GM18508 (cell line): ENCODE data around the gene TTC7B.

Experiments
- ATAC-seq: cut with Tn5 transposase; IDR thresholded peaks from one replicate; pipeline ENCODE4 v1.9.1; 2021; ENCODE audit warnings: moderate number of reproducible peaks; ENCODE audit not compliant: insufficient read depth, unreplicated experiment

TTC7B gene

DNA sequence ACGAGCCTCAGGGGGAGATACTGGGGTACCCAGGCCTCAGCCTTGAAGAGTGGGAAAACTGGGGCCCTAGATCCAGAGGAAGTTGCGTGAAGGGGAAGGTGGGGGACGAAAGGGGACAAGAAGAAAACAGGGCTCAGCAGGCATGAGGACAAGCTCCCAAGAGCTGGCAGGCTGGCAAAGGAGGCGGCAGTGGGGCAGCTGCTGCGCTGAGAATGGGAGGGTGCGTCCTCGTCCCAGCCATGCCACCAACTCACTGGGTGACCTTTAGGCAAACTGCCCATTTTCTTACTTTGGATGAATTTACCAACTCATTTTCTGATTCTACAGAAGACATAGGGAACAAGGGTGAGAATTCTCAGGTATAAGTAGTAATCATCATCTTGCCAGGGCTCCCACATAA is 133.6 kb downstream of the TTC7B start:
- no peak for ATAC-seq

DNA sequence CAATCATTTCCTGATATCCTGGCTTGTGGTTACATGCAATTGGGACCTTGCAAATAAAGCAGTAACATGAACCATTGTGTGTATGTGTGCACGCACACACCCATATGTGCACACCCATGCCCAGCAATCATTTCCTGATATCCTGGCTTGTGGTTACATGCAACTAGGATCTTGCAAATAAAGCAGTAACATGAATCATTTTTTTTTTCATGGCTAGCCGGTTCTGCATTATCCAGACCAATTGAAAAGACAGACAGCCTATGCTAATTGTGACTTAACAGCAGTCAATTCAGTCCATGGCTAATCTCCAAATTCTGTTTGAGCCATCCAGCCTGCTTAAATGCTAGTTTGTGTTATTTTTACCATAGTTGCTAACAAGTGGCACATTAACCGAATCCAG is 134.3 kb downstream of the TTC7B start:
- no peak for ATAC-seq

DNA sequence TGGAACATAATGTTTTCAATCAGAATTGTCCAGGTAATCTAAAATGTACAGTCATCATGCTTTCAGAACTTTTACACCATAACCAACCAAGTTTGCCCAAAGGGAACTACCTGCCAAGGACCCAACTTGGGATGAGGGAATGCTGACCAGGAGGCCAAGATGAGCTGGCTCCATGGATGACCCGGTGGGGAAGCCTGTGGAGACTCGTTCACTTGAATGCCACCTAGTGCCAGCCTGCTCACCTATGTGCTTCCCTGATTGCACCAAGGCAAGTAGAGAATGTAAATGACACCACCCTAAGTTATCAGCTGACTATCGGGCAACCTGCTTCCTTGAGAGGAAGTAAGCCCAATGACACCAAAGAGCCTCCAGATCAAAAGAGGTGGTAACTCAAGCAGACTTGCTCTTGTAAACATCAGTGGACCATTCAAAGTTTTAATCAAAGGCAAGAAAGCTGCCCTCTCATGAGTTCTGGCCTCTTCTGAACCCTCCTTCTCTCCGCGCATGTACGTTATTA is 137.3 kb downstream of the TTC7B start:
- no peak for ATAC-seq

DNA sequence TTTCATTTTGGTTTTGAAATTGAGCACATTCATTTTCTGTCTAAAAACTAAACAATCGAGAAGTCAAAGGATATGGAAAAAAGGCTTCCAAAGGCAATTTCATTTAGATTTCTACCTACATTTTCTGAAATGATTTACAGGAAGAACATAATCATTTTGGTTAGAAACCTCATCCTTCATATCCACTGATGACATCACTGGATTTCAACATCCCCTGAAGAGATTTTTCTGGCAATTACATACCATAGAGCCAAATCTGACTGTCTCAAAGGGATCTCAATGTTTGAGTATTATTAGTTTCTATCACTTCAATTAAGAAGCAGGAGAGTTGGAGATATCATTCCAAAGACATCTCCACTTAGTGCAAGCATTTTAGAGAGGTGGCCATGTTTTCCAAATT is 137.8 kb downstream of the TTC7B start:
- no peak for ATAC-seq

DNA sequence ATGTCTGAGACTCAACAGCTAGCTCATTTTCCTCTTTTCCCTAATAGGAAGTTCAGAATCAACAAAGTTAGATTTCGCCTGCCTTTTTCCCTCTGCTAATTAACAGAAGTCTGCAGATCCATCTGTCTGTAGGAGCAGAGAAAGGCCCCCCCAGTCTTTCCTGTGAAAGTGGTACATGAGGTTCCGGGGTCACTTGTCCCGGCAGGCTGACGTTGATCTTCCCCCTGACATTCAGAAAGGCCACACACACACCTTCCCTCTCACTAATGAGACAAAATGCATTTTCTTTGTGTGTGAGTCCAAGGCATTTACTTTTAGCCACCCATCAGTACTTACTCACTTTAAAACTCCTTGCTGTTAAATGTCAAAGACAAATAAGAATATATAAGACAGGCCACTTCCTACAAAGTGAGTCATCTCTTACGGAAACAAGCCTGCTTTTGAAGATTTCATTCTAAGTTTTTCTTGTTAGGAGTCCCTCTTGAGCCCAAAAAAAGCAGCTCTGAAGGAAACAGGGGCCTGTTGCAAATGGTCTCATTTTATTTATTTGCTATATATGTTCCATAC is 138.7 kb downstream of the TTC7B start:
- no peak for ATAC-seq

DNA sequence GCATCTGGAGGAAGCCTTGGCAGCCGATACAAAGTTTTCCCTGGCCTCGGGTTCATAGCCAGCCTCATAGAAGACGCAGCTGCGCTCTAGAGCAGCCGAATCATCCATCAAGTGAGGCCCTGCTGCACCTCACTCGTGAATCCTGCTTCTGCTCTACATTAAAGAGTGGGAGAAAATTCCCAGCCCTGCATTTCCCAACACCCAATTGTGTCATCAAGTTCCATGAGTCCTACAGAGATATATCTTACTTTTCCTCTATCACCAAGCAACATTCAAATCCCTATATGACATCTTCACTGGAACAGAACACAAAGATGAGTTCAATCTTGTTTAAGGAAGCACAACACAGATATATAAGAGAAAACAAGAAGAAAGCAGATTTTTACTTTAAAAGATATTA is 139.3 kb downstream of the TTC7B start:
- no peak for ATAC-seq

DNA sequence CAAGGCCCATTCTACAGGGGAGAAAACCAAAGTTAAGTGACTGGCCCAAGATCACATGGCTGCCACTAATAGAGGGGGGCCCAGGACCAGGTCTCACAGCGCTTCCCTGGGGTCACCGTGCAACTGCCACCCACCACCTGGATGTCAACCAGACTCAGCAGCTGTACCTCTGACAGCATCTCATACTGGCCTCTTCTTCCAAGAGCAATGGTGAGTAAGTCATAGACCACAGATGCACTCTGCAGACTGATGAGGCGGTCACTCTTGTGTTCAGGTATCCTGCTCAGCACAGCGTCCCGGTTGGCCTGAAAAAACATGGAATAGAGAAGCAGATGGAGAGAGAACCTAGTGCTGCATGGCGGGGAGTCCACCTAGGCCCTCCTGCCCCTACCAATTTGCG is 139.9 kb downstream of the TTC7B start:
- no peak for ATAC-seq

DNA sequence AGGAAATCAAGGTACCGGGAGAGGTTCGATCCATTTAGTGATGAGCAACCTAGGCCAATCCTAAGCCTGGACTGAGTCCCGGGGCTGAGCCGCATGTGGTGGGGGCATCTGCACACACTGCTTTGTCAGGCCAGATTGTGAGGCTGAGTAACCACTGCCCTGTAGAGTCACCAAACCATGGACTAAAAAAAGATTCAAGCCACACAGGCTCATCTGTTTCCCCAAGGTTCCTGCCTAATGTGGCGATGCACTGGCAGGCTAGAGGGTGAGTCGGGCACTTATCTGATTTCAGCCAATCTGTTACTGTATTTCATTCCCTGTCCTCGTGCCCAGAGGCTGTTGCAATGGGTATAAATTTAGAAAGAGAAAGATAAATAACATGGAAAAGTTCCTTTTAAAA is 140.8 kb downstream of the TTC7B start:
- no peak for ATAC-seq

DNA sequence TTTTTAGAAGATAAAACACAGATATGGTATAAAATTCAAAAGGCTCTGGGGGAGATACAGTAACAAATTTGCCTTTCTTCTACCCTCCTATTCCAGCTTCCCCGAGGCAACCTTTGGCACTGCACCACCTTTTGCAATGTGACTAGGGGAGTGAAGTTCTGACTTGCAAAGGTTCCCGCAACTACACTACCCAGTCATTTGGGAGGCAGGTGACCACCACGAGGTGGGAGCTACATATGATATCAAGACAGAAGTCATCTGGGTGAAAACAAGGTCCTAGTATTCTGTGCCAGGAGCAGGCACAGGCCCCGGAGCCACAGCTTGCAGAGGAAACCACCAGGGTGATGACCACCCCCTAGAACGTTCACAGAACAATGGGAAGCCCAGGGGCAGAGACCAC is 141.5 kb downstream of the TTC7B start:
- no peak for ATAC-seq

DNA sequence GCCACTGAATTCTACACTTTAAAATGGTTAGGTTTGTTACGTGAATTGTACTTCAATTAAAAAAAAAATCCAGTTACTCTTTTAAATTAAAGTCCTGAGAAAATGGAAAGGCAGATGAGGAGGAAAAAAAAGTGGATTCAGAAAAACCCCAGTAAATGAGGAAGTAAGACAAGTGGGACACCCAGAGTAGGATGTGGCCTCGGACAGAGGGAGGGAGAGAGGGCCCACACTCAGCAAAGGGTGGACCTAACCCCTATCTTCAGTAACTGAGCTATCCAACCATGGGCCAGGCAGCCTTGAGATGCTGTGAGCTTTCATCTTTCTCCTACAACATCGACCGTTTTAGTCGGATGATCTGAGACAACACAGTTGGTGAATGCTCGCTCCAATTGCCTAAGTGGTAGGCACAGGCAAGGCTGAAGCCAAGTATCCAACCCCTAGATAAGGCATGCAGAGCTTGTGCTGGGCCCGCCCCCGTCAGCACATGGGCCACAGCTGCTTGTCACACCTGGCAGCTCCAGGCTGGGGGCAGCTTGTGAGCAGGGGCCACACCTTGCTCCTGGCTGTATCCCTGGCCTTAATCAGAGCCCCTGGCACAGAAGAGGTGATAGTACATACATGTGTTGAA is 142.1 kb downstream of the TTC7B start:
- no peak for ATAC-seq

DNA sequence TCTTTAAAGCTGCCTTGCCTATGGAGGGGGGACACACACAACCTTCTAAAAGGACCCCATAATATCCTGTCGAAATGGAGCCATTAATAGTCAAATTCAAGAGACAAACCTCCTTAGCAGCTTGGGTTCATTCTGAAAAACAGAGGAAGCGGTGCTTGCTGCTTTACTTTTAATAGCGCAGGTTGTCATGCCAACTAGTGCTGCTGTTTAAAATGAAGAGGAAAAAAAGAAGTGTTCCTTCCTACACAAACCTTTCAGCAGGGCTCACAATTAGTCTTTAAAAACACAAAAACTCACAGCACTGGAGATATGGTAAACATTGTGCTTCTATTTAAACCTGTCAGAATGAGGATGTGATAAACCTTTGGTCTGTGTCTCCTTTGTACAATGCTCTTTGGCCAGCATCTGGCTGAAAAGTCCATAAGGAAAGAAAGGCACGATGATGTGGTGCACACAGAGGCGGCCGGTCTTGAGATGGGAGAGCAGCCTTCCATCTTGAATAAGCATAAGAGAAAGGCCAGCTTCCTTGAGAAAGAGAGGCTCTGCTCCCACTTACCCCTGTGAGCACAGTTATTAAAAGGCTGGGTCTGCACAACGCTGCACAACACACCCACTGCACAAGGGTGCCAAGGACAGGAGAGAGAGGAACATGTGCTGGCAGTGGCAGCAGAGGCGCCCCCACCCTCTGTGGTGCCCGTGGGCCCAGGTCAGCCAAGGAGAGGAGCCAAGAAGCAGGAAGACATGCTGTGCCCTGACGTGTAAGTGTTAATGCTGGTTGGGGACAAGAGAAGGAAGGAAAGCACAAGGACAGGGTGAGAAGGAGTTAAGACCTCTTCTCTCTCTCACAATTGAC is 144.6 kb downstream of the TTC7B start:
- ATAC-seq = no peak

DNA sequence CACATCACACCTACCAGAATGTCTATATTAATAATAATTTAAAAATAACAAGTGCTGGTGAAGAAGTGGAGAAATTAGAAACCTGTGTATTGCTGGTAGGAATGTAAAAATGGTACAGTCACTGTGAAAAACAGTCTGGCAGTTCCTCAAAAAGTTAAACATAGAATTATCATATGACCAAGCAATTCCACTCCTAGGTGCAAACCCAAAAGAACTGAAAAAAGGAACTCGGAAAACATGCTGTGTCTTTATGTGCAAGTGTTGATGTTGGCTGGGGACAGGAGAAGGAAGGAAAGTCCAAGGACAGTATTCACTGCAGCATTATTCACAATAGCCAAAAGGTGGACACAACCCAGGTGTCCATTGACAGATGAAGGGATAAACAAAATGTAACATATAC is 146.5 kb downstream of the TTC7B start:
- no peak for ATAC-seq

DNA sequence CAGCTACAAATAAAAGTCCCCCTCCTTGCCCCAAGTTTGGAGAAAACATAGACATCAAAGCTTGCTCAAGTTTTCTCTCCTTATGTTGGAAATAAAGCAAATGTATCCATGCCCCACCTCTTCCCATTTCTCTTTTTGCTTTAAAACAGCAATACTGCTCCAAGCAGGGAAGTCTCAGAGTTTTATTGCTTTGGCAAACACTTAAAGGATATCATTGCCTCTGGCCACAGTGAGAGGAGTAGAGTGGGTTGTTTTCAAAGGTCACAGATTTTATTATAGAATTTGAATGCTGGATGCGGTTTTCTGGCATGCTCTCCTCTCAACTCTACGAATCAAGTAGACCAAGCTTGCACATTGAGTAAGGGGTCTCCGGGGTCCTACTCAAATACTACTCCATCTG is 149.7 kb downstream of the TTC7B start:
- no peak for ATAC-seq

DNA sequence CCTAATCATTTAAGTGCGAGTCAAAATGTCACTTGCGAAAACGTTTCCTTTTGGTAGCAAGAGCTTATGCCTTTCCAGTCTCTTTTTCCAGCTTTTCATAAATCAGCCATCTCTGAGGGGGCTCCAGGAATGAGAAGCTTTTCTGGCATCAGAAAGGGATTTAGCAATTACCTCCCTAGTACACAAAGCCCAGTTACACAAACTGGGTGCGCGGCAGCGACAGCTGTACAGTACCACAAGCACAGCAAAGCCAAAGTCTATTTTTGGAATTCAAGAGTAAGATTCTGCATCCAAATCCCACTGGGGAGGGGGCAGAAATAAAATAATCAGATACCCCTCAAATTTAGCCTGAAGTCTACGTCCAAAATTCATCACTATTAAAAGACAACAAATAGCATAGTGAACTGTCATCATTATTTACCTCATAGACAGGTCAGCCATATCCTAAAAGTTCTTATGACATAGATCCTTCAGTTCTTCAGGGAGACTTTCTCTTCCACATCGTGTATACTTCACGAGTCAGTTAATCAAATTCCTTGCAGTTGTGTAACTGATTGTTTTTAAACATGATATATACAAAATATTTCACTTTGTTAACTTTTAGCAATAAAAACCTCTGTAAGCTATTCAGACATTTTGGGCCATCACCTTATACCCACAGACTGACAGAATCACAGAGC is 150.8 kb downstream of the TTC7B start:
- ATAC-seq = no peak

DNA sequence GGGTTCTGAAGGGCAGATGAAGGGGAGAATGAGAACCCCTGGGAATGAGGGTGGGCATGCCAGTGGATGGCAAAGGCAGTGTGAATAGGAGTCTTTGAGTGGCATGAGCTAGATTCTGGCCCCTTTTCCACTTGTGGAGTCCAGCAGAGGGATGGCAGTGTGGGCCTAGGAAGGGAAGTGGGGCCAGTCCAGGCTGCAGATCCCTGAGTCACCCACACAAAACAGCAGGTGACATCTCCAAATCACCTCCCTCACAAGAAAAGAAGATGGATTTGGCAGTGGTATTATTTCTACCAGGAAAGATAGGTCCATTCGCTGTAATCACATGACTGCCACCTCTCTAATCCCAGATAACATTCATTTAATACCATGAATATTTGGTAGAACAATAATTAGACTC is 151.3 kb downstream of the TTC7B start:
- ATAC-seq = no peak

DNA sequence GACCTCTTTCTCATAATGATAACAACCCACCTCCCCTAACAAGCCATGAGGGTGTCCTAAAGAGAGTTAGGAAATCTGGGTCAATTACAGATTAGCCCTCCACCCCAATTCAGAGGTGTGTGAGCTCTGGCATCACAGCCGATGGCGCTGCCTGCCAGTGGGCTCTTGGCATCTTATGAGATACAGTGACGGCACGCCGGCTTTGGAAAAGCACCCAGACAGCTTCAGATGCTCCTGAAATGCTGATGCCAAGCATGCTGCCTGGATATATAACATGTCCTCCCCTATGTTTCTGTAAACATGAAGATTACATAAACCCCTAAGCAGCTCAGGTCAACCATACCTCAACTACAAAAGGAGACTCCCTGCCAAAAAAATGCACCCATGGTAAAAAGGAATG is 152.6 kb downstream of the TTC7B start:
- ATAC-seq = no peak

DNA sequence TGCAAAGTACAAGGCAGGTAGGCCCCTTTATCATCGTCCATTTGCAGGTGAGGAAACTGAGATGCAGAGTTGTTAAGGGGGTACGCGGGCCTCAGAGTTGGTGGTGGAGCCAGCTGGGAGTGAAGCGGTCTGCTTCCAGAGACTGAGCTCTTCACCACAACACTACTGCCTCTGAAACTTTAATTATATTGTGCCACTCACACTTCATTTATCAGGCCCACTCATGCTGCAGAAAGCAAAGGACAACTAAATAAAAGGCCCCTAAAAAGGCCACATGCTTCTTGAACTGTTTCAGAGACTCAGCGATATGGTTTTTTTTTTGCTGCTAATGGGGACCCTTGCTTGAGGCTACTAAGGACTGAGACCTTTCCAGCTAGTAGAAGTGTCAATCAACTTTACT is 153.1 kb downstream of the TTC7B start:
- no peak for ATAC-seq

DNA sequence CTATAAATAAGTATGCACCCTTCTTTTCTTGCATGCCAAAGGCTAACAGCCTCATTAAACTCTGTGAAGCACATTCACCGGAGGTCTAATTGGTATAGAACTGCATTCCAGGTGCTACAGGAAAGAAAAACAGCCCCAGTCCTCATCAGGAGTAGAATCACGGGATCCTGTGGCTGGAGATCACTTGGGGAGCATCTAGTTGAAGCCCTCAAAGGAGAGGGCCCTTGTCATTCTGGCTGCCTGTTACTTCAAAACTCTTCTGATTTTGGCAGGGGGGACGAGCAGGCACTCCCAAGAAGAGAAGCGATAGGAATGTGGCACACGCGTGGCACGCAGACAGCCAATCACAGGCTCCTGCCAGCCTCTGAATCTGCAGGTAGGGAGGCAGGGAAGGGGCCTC is 154.4 kb downstream of the TTC7B start:
- ATAC-seq = no peak

DNA sequence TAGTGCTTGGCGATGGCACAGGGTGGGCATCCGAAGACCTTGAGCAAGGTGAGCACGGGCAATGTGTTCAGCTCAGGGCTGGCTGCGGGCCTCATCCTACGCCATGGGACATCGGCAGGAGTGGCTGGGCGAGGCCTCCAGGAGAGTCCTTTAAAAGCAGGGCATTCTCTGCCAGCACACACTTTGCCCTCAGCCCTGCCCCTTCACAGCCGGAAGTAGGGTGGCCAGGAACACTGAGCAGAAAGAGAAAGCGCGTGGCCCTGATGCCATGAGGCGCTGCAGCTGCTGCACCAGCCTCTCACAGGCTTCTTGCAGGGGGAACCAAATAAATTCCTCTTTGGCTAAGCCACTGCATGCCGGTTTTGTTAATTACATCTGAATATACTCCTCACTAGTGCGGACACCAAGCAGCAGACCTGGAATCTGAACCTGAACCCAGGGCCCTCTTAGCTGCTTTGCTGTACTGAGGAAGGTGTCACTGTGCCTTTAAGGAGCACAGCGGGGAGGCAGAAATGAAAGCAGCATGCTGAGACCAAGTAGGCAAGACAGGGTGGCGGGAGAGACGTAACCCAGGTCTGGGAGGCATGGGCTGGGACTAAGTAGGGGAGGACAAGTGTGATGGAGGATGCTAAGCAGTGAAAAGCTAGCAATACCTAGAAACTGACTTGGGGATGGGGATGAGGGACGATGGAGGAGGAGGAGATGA is 155.2 kb downstream of the TTC7B start:
- ATAC-seq = no peak

DNA sequence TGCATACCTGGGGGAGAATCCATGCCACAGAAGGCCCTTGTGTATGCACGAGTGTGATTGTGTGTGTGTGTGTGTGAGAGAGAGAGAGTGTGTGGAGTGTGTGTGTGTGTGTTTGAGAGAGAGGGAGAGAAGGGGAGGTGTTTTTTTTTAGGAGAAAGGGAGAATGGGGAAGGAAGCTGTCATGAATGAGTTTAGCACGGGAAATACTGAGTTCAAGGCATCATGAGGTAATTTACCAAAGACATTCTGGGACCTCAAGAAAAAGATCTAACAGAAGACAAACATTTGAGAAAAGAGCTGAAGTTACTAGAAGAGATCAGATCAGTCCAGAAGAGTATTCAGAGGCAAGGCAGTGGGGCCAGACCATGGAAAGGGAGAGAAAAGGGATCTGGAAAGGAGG is 157.1 kb downstream of the TTC7B start:
- ATAC-seq = no peak
